NCI-H2196 (cell line): Measurements from ENCODE around the gene TIGD1.

Source experiments
- DNase-seq: peaks from one replicate; lab custom pipeline; 2025; ENCODE audit not compliant: unreplicated experiment; lab: John Stamatoyannopoulos, UW

Gene TIGD1

DNA sequence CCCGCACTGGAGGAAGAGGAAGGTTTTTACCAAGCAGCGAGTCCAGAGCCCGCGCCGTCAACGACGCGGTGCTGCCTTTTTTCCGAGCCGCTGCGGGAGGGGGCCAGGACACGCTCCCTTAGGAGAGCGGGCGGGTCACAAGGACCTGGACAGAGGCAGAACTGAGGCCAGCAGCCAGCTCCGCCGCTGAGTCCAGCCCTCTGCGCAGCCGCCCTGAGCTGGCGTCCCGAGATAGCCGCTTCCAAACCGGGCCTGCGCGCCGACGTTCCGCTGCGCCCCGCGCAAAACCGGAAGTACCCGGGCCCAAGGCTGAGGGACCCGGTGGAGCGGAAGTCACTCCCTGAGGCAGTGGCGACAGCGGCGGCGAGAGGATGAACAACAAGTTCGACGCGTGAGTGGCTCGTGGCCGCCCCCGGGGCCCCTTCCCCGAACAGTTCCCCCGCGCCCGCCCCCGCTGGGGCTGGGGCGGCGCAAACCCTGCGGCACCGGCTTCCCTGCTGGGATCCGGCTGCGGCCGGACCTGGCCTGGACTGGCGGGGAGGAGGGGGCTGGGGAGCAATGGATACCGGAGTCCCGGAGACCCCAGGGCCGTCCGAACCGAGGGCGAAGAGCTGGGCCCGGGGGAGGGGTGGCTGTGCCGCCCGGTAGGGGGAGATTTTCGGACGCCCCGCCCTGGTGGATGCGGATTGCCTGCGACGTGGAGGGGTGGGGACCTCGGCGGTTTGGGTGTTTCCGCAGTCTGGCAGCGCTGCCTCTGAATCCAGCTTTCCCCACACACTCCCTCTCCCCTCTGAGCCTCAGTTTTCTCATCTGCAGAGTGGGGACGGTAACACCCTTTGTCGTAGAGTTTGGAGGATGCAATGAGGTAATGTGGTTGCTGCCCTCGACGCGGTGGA is at the start of gene TIGD1, which contains the start of gene EIF4E2:
TIGD1 (minus strand) TSS at position 204 of the 896 bp plus-strand sequence. CDS start 675 bp downstream, outside the sequence.
EIF4E2 (plus strand) TSS at position 336 of the 896 bp plus-strand sequence; CDS start at position 372, 36 bp downstream.
- peak; percentile 93 for DNase-seq

DNA sequence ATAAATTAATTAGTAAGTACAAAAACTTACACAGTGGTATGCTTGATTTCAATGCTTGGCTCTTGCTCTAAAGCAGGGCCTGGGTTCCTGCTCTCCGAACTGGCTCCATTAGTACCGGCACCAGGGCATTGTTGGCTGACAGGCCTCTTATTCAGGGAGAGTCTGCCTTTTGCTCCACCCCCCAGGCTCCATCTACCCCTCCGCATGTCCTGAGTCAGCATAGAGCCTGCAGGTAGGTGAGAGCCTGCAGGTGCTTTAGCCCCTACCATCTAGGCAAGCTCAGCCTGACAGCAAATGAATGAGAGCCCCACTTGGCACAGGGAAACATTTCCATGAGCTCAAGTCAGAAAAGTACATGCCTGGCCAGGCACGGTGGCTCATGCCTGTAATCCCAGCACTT is 47.9 kb upstream of the TIGD1 start:
- no peak for DNase-seq

DNA sequence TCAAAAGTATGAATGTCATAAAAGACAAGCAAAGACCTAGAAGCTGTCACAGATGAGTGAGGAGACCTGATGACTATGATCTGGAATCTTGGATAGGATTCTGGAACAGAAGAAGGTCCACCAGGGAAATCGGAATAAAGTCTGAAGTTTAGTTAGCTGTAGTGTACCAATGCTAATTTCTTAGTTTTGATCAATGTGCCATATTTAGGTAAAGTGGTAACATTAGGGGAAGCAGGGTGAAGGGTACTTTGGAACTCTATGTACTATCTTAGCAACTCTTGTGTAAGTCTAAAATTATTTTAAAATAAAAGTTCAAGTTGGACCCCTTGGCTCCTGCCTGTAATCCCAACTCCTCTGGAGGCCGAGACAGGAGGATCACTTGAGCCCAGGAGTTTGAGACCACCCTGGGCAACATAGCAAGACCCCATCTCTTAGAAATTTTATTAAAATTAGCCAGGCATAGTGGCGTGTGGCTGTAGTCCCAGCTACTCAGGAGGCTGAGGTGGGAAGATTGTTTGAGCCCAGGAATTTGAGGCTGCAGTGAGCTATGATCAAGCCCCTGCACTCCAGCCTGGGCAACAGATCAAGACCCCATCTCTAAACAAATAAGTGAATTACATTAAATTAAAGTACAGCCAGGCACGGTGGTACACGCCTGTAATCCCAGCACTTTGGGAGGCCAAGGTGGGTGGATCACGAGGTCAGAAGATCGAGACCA is 47.2 kb upstream of the TIGD1 start:
- DNase-seq, result no peak

DNA sequence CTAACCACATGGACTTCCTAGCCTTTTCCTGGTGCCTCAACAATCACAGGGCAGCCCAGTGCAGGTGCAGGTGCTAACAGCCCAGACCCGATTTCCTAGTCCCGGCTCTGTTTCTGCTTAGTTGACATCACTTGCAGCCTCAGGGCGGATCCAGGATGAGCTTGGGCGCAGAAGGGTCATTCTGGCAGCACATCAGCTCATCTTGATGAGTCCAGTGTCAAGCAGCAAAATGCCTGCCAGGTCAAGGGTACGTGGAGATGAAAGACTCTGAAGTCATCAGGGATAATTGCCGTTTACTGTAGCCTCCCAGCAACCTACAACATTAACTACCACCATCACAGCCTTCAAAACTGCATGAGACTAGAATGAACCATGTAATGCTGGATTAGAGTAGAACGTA is 43.6 kb upstream of the TIGD1 start:
- no peak for DNase-seq

DNA sequence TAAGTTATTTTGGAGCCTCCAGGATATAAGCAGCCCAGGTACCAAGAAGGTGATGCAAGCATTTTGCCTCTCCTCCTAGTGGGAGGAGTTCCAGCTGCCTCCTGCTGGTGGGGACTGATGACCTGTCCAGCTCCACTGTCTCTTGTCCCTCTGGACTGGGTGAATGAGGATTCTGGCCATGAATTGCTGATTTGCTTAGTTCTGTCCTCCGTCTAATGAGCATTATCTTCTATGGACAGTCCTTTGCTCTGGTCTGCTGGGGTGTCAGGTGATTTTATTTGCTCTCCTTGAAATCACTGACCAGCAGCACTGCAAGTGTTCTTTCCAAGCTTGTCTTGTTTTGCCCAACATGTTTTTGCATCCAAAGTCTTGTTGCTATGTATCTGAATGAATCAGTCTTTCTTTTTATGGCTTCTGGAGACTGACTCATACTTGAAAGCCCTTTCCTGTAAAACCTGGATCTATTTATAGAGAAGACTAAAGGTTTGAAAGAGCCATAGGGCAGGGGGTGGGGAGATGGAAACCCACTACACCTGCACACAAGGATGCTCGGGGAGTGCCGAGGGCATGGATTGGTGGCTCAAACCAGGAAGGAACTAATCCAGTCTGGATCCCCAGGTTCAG is 42.5 kb upstream of the TIGD1 start:
- DNase-seq, result peak; percentile 46

DNA sequence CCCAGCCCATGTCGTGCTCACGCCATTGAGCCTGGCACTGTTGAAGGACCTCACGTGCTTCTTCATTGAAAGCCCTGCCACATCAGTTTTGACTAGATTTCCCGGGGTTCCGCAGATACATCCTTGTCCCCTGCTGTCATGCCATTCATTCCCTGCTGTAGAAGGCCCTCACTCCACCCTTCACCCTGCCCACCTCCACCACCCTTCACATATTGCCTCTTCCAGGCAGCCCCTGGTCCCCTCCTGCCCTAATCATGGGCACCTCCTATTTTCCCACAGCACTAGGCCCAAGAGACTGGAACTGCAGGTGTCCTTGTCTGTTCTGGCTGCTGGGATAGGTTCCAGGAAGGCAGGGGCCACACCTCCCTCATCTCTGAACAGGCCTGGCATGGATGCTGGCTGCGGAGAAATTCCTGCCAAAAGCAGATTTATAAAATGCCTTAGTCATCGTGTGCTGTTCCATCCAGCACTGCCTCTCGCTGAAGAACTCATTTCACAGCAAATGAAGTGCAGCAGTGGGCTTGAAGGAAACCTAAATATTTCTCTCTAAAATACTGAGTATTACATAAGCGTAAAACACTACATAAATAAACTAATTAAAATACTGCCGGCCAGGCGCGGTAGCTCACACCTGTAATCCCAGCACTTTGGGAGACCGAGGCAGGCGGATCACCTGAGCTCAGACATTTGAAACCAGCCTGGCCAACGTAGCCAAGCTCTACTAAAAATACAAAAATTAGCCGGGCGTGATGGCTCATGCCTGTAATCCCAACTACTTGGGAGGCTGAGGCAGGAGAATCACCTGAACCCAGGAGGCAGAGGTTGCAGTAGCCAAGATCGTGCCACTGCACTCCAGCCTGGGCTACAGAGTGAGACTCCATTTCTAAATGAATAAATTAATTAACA is 38.6 kb upstream of the TIGD1 start:
- DNase-seq, result peak; percentile 66

DNA sequence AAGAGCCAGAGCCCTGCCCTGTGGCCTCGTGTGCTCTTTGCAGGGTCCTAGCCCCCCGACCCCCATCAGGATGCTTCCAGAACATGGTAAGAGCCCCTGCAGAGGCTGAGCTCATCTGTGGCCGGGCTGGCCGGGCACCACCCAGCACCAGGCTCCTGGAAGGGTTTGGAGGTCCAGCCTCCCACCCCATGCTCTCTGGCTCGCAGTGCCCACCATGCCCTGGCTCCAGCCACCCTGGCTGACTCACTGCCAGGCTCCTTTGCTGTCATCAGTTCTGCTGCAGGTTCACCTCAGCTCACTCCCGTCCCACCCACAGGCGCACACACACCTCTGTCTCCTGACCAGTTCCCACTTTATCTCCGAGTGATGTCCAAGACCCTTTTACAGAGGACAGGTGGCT is 37.7 kb upstream of the TIGD1 start:
- DNase-seq, result no peak

DNA sequence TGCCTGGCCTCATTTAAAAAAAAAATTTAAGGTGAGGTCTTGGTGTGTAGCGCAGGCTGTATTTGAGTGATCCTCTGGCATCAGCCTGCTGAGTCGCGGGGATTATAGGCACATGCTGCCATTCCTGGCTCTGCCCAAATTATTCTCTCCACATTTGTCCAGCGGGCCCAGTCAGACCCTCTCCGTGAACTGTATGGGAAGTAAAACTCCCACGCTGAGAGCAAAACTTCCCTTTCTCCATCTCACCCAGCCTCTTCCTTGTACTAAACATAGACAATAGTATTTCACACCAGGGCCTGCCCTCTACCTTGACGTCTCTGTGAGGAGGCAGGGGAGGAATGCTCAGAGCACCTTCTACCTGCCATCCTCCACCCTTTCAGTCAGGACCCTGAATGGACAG is 37.2 kb upstream of the TIGD1 start:
- DNase-seq, result no peak

DNA sequence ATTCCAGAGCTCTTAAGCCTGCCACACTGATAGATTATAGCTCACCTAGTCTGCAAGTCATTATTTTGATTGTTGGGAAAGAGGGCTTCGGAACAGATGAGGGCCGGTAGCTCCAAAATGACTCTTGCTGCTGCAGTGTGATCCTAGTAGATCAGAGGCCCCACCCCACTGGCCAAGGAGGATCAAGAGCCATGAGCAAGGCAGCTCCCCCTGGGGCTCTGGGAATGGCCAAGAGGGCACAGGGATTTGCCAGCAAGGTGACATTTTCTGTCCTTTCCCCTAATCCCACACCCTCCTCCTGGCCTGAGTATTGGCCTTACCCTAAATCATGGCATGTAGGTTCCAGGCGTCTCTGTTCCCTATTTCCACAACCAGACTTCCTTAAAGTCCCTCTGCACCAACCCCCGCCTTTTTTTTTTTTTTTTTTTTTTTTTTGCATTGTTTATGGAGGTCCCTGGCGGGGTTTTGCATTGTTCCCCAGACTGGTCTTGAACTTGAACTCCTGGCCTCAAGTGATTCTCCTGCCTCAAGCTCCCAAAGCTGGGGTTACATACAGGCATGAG is 36.7 kb upstream of the TIGD1 start:
- no peak for DNase-seq

DNA sequence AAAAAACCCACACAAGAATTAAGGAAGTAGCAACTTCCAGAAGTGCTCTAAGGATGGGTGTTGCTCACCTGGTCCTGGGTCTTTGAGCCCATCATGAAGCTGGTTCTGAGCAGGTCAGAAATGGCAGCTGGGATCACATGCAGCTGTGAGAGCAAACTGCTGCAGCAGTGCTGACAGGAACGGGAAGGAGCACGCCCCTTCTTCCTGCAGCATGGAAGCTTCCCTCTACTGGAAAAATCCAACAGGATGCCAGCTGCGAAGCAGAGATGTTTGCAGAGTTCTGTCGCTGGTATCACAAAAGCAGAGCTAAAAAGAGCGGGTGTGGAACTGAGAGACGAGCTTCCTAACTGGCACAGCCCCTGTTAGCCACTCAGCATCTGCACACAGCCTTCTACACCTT is 33.9 kb upstream of the TIGD1 start:
- no peak for DNase-seq

DNA sequence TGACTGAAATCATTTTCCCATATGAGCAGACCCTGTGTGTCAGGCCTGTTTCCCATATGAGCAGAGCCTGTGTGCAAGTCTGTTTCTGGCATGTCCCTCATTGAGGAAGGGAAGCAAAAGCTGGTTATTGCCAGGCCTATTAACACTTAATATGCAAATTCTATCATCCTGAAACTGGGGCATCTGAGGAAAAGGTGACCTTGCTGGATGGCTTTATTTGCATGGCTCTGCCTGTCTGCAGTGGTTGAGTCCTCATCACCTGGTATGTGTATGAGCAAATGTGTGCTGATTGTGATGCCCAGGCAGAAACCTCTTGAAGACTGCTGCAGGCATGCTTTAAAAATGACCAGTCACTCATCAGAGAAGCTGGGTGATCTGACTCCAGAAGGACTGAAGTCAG is 31.4 kb upstream of the TIGD1 start:
- no peak for DNase-seq

DNA sequence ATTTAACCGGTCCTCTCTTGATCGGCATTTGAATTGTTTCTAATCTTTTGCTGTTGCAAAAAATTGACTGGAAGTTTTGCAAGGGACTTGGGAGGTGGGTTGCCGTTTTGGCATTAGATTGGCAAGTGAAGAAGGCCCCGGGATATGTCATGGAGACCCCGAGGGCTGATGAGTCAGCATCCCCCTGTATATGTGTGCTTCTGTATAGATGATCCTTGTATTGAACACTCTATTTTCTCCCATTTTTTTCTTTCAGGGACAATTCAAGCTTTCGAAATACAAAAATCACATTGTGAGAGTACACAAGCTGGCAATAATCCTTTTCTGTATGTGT is 30.3 kb upstream of the TIGD1 start:
- no peak for DNase-seq

DNA sequence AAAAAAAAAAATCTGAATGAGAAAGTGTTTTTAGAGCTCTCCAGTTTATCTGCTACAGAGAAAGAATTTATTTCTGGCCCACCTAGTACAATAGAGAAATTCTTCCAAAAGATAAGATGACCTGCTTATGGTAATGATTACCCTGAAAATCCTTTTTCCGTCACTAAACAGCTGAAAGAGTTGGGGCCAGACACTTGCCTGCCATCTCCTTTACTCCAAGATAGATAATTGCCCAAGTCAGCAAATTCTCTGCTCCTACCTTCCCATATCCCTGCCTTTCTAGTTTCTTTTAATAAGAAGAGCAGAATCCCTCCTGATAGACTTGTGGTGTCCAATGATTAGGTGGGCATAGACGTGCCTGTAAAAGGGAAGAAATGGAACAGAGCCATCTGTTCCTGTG is 28.3 kb upstream of the TIGD1 start:
- no peak for DNase-seq

DNA sequence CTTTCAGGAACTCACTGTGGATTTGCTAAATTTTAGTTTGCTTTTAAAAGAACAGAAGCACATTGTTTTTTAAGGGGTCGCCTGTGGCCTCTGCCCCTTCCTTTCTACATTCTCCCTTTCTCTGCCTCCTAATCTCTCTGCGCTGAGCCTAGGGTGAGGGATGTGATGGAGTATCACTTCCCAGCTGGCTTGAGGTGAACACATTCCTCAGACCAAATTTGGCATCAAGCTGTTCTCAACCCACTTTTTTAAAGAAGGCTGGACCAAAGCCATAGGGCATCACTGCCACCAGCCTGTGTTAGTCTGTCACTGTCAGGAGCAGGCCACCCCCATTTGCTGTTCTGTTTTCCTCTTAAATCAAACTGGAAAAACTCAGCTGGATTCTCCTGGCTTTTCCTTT is 27.5 kb upstream of the TIGD1 start:
- no peak for DNase-seq

DNA sequence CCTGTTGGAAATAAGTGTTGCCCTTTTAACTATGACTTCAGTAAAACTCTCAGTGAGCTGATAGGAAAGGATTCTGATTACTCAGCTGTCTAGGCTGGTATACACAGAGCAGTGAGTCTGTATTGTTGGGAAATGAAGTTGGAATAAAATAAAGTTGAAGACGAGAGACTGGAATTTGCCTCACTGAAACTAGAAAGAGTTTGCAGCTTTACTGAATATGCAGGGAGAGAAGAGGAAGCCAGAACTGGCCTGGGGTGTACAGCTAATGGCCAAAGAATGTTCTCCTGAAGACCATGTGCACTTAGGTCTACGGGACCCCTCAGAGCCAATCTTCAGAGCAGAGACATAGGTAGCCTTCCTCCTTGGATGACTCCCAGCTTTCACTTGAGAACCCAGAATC is 26.6 kb upstream of the TIGD1 start:
- DNase-seq, result no peak

DNA sequence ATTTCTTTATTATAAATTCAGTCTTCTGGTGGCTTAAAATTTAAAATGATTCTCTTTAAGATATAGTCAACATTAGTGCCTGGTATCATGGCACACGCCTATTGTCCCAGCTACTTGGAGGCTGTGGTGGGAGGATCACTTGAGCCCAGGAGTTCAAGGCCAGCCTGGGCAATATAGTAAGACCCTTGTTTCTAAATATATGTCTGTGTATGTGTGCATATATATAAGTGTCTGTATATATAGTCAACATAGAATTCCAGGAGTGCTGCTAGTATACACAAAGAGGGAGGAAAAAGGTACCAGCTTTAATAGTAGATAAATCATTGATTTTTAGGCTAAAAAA is 25.0 kb upstream of the TIGD1 start:
- no peak for DNase-seq

DNA sequence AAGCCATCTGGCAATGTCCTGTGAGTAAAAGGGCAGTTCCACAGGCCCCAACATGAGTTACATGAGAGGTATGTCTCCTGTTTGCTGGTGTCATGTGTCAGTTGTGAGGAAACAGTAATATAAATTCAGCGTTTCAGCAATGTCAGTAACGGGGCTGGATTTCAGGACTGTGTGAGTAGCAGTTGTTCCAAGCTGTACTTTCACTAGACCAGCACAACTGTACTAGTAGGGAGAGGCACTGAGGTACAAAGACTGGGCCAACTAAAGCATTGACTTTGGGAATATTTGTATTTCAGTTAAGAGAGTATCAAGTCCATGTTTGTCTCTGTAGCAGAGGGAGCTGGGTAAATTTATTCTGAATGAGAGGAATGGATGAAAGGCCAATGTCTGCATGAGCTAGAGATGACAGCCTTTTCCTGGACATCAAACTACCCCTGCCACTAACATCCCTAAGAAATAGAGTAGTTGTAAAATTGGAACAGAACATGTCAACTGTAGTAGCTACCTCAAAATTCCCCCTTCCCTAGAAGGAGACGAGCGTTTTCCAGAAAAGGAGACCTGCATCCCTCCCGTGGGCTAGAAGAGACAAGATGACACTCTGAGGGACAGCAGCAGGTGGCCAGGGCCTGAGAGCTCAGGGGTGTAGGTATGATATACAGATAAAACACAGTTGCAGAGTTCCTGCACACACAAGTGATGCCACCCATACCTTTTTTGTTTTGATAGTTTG is 24.5 kb upstream of the TIGD1 start:
- no peak for DNase-seq

DNA sequence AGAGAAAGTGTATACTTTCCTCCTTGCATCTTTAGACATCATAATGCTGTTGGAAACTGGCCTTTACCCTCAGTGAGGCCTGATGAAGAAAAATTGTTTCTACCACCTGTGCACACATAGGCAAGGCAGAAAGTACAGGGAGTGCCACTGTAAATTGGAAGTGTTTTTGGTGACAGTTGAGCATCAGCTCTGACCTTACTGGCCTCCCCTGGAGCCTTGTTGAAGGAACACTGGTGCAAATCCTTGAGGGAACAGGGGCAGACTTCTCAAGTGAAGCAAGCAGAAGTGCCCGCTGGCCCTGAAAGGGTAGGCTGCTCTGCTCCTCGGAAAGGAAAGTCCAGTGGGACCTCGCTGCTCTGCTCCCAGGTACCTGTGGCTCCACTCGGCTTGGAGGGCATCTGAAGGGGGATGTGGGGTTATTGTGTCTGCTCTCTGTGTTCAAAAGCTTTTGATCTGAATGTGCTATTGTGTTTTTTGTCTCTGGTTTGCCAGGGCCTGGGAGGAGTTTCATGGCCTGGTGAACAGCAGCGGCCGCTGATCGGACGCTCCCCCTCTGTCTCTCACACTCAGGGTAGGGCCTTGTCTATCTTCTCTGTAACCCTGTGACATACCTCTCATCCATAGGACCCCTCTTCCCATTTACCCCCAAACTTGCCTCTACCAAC is 23.5 kb upstream of the TIGD1 start:
- no peak for DNase-seq

DNA sequence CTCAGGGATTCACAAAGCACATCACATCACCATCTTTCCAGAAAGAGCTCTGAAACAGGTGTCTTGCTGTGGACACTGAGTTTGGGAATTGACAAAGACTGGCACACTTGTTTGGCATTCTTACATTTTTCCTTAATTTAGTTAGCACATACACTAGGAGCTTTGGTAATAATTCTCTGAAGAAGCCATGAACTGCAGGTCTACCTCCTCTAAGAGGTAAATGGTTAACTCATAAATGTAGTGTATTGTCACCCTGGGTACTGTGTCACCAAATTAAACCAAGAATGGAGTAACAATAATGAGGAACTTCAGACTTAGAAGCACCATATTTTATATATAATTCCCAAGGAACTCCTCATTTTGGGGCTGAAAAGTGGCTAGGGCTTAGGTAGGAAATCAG is 22.7 kb upstream of the TIGD1 start:
- no peak for DNase-seq
